ENCODE results near the gene AAMP.

DNA sequence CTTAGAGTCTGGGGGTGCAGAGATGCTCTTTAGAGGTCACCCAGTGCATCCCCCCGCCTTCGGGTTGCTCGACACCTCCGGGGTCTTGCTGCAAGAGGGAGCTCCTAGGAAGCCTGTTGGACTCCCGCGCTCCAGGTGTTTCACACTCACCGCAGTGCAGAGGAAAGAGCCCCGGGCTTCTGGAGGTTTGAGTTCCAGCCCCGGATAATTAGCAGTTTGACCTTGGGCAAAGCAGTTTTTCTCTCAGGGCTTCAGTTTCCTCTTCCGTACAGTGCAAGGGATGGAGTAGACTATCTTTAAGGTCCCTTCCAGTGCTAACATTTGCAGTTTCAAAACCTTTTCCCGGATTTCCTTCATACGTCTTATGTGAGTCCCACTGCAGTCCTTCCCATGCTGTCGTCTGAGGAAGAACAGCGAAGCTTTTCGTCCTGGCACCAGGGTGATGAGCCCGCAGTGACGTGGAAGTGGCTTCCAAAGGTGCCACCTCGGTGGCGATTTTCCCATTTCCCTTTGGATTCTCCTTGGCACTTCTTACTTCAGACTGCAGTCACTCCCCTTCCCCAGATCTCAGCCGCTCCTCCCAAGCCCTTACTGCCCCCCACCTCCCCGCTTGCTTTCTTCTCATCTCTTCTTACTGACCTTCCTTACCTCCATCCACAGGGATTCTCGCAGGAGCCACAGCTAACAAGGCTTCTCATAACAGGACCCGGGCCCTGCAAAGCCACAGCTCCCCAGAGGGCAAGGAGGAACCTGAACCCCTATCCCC is 967 bp upstream of the AAMP start:
- TF ChIP-seq CTCF (IDR thresholded peaks at IDR 0.05; ENCODE audit: low read length) = no peak
- TF ChIP-seq EZH2 (optimal IDR thresholded peaks at IDR 0.05; ENCODE audit: low read depth, low read length) = no peak
